ENCODE results near the gene SFT2D2.
A peak's percentile ranks its signal among the peaks of the same experiment; 100 is the strongest.
"Not testable (repeated sequence)": the region's sequence is repeated elsewhere in the genome, so short reads cannot be mapped to it uniquely, and the experiment has no call there.

SFT2D2 gene
- 129 to 166 (median 144) reads per million in 3 donors for total RNA-seq

DNA sequence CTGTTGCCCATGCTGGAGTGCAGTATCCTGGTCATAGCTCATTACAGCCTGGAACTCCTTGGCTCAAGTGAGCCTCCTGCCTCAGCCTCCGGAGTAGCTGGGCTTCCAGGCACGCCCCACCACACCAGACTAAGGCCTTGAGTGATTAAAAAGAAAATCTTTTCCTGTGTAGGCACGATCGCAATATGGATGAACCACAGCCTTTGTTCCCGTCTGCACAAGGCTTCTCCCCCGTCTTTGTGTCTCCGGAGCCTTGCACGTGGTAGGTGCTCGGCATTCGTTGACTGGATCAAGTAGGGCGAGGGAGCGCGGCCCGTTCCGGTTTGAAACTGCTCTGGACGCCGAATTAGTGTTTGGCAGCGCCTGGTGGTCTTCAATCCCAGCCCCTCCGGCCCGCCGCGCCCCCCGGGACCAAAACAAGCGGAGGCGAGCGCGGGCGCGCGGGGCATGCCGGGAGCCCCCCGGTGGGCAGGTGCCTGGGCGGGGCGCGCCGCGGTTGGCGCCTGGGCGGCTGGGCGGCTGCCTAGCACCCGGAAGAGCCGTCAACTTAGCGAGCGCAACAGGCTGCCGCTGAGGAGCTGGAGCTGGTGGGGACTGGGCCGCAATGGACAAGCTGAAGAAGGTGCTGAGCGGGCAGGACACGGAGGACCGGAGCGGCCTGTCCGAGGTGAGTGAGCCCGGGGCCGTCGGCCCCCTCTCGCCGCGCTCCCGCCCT, at the start of gene SFT2D2:
Gene SFT2D2 (plus strand): TSS at position 529 of the 715 bp plus-strand sequence. CDS start 76 bp downstream, at position 605.
- Histone ChIP-seq H3K9me3 (ENCODE audit: control insufficient read depth, low read length) (no peaks in the 10 kb centered on the region), H3K4me3 (ENCODE audit: insufficient read depth, low read depth, low read length, poor library complexity, severe bottlenecking) (peak within 1 kb of the TSS; percentile 94), H3K4me1 (ENCODE audit: control insufficient read depth, insufficient read depth, low read length, poor library complexity, severe bottlenecking) (peaks cover 5% of the 10 kb centered on the region), H3K27me3 (replicated peaks; ENCODE audit: control insufficient read depth, insufficient read depth, low read length, poor library complexity, severe bottlenecking) (no peaks in the 10 kb centered on the region), H3K36me3 (ENCODE audit: control insufficient read depth, insufficient read depth, low read length) (no peaks in the 10 kb centered on the region), H3K27ac (ENCODE audit: insufficient read depth, low read length, poor library complexity, severe bottlenecking) (peak within 1 kb of the TSS; percentile 81)
- DNase-seq: peak; percentile 55 to 66 (median 64)

DNA sequence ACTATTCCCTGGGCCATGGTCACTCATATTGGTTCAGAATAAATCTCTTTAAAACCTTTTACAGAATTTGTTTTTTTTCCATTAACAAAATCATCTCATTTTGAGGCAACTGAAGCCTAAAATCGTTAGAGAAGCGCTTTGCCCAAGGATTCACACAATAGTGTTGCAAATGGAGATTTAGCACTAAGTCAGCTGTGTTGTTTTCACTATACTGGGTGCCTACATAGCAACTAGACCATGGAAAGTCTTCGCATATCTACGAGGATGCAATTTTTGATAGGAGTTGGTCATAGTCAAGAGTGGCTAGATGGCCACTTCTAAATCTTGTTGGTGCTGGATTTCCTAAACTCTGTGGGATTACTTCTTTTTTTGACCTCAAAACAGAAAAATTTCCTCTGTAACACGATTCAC, 47.6 kb upstream of the SFT2D2 start:
- no peaks in the 10 kb centered on the region for H3K36me3 ChIP-seq (ENCODE audit: control insufficient read depth, insufficient read depth, low read length)
- no peaks in the 10 kb centered on the region for H3K27me3 ChIP-seq (replicated peaks; ENCODE audit: control insufficient read depth, insufficient read depth, low read length, poor library complexity, severe bottlenecking)
- peak overlapping the region; percentile 90 for H3K4me3 ChIP-seq (ENCODE audit: insufficient read depth, low read depth, low read length, poor library complexity, severe bottlenecking)
- no peaks in the 10 kb centered on the region for H3K9me3 ChIP-seq (ENCODE audit: control insufficient read depth, low read length)
- no peak for DNase-seq
- H3K27ac ChIP-seq (ENCODE audit: insufficient read depth, low read length, poor library complexity, severe bottlenecking): peak overlapping the region; percentile 96
- H3K4me1 ChIP-seq (ENCODE audit: control insufficient read depth, insufficient read depth, low read length, poor library complexity, severe bottlenecking): peaks cover 10% of the 10 kb centered on the region

DNA sequence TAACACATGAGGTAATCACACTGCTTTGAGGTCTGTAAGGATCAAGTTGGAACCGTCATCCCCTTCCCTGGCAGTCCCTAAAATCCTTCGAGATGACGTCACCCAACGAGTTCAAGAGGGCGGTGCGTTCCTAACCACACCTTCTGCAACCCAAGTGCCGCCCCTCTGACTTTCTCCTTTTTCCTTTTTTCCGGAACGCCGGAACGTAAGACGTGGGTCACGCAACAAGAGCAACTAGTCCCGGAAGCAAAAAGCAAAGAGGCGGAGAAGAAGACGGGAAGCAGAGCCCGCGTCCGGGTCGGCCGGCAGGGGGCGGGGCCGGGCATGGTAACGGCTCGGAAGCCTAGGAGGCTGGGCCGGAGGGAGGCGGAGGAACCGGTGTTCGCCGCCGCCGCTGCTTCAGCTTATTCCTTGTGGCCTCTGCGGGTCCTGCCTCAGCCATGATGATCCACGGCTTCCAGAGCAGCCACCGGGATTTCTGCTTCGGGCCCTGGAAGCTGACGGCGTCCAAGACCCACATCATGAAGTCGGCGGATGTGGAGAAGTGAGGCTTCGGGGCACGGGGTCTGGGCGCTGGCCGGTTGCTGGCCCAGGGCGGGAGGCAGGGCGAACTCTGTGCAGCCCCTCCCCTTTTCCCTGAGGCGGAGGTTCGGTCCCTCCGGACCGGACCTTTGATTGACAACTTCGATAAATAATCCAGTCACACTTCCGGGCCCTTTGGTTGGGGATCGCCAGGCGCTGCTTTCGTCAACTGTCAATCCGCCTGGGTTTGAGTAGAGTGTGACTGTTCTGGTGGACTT, 47.0 kb upstream of the SFT2D2 start, which contains the start of gene TIPRL:
Gene TIPRL (plus strand): TSS at position 325 of the 800 bp plus-strand sequence. CDS start 116 bp downstream, at position 441.
- Histone ChIP-seq H3K9me3 (ENCODE audit: control insufficient read depth, low read length) (no peaks in the 10 kb centered on the region), H3K27ac (ENCODE audit: insufficient read depth, low read length, poor library complexity, severe bottlenecking) (peak within 1 kb of the TSS; percentile 96), H3K36me3 (ENCODE audit: control insufficient read depth, insufficient read depth, low read length) (peaks cover 1% of the 10 kb centered on the region), H3K4me1 (ENCODE audit: control insufficient read depth, insufficient read depth, low read length, poor library complexity, severe bottlenecking) (peaks cover 10% of the 10 kb centered on the region), H3K4me3 (ENCODE audit: insufficient read depth, low read depth, low read length, poor library complexity, severe bottlenecking) (peak within 1 kb of the TSS; percentile 90), H3K27me3 (replicated peaks; ENCODE audit: control insufficient read depth, insufficient read depth, low read length, poor library complexity, severe bottlenecking) (no peaks in the 10 kb centered on the region)
- peak; percentile 83 to 89 (median 88) for DNase-seq

DNA sequence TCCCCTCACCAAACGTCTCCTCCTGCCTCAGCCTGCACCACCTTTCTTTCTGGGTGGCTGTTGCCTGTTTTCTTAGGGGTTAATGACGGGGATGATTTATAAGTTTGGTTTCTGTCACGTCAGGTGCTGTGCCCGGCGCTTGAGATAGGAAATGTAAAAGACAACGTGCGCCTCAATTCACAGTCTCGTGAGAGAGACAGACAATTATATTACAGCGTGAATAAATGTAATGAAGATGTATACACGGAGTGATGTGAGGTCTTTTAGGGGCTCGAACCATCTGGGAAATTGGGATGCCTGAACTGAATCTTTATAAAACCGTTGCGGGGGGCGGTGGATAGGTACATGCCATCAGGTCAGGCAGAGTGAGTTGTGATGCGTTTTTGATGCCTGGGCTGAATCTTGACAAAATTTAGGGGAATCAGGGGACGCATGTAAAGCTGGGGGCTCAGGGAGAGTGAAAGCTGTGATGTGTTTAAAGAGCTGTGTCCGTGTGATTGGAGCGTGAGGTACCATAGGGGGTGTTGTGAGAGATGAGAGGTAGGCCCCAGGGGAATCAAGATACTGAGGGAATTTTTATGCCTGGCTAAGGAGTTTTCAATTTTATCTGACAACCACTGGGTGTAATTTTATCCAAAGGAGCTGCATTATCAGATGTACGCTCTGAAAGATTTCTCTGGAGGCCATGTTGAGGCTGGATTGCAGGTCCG, 46.2 kb upstream of the SFT2D2 start:
- Histone ChIP-seq H3K4me3 (ENCODE audit: insufficient read depth, low read depth, low read length, poor library complexity, severe bottlenecking) (peak overlapping the region; percentile 90), H3K27ac (ENCODE audit: insufficient read depth, low read length, poor library complexity, severe bottlenecking) (peak overlapping the region; percentile 96), H3K4me1 (ENCODE audit: control insufficient read depth, insufficient read depth, low read length, poor library complexity, severe bottlenecking) (peaks cover 10% of the 10 kb centered on the region), H3K36me3 (ENCODE audit: control insufficient read depth, insufficient read depth, low read length) (peaks cover 3% of the 10 kb centered on the region), H3K27me3 (replicated peaks; ENCODE audit: control insufficient read depth, insufficient read depth, low read length, poor library complexity, severe bottlenecking) (no peaks in the 10 kb centered on the region), H3K9me3 (ENCODE audit: control insufficient read depth, low read length) (no peaks in the 10 kb centered on the region)
- no peak for DNase-seq

DNA sequence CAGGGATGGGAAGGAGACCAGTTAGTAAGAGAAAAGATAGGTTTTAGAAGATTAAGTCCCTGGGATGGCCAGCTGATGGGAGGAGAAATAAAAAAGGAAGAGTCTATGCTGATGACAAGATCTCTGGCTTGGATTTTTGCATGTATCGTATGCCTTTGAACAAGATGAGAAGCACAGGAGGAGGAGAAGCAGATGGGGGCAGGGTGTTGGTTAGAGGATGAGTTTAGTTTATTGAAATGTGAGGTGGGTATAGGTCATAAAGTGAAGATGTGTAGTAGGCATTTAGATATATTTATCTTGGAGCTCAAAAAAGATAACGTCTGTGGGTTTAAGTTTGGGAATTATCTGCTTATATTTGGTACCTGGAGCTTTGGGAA, 45.7 kb upstream of the SFT2D2 start:
- Histone ChIP-seq H3K4me3 (ENCODE audit: insufficient read depth, low read depth, low read length, poor library complexity, severe bottlenecking) (peak overlapping the region; percentile 90), H3K4me1 (ENCODE audit: control insufficient read depth, insufficient read depth, low read length, poor library complexity, severe bottlenecking) (peaks cover 10% of the 10 kb centered on the region), H3K27me3 (replicated peaks; ENCODE audit: control insufficient read depth, insufficient read depth, low read length, poor library complexity, severe bottlenecking) (no peaks in the 10 kb centered on the region), H3K27ac (ENCODE audit: insufficient read depth, low read length, poor library complexity, severe bottlenecking) (peak overlapping the region; percentile 96), H3K36me3 (ENCODE audit: control insufficient read depth, insufficient read depth, low read length) (peaks cover 3% of the 10 kb centered on the region), H3K9me3 (ENCODE audit: control insufficient read depth, low read length) (no peaks in the 10 kb centered on the region)
- DNase-seq: no peak

DNA sequence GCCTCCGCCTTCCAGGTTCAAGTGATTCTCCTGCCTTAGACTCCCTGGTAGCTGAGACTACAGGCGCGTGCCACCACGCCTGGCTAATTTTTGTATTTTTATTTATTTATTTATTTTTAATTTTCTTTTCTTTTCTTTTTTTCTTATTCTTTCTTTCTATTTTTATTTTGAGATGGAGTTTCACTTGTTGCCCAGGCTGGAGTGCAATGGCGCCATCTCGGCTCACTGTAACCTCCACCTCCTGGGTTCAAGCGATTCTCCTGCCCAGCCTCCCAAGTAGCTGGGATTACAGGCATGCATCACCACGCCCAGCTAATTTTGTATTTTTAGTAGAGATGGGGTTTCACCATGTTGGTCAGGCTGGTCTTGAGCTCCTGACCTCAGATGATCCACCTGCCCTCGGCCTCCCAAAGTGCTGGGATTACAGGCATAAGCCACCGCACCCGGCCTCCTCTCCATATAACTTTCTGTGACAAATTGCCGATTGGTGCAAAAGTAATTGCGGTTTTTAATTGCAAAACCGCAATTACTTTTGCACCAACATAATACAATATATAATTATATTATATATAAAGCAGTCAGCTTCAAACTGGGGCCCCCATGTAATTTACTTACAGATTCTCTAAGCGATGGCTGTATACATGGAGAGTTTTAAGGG, 44.6 kb upstream of the SFT2D2 start:
- not testable (repeated sequence) for H3K4me3 ChIP-seq (ENCODE audit: insufficient read depth, low read depth, low read length, poor library complexity, severe bottlenecking); H3K27ac ChIP-seq (ENCODE audit: insufficient read depth, low read length, poor library complexity, severe bottlenecking); H3K36me3 ChIP-seq (ENCODE audit: control insufficient read depth, insufficient read depth, low read length); DNase-seq; H3K27me3 ChIP-seq (replicated peaks; ENCODE audit: control insufficient read depth, insufficient read depth, low read length, poor library complexity, severe bottlenecking); H3K9me3 ChIP-seq (ENCODE audit: control insufficient read depth, low read length)
- peaks cover 10% of the 10 kb centered on the region for H3K4me1 ChIP-seq (ENCODE audit: control insufficient read depth, insufficient read depth, low read length, poor library complexity, severe bottlenecking)

DNA sequence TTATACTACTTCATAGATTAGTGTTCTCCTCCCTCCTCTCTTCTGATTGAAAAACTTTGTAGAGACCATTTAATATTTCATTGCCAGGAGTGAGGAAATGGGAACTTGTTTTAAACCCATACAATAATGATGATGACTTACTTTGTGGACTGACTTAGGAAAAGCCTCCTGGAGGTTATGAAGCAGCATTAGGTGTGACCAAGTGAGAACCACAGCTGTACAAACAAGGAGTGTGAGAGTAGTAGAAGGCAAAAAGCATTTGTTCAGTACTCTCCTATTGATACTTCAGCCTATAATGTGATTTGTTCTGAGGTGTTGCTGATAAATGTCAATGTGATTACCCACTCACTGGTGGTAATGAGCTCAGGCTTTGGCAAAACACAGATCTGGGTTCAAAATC, 38.6 kb upstream of the SFT2D2 start:
- H3K4me1 ChIP-seq (ENCODE audit: control insufficient read depth, insufficient read depth, low read length, poor library complexity, severe bottlenecking): no peaks in the 10 kb centered on the region
- no peak for DNase-seq

DNA sequence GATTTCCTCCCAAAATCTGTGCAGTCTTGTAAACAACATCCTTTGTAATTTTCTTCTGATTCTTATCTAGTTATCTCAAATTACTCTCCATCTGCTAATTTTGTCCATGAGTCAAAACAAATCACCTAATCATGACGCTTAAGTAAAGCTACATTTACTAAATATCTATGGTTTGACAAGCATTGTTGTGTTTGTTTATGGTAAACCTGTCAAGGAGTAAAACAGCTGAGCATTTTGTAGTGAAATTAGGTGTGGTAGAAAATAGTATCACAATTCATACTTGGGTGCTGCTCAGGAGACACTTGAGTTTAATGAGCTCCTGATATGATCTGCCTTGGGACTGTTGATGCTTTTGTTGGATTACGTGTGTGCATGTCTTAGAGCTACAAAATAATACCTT, 35.4 kb upstream of the SFT2D2 start:
- Histone ChIP-seq H3K9me3 (ENCODE audit: control insufficient read depth, low read length) (no peaks in the 10 kb centered on the region), H3K36me3 (ENCODE audit: control insufficient read depth, insufficient read depth, low read length) (peaks cover 22% of the 10 kb centered on the region), H3K4me1 (ENCODE audit: control insufficient read depth, insufficient read depth, low read length, poor library complexity, severe bottlenecking) (no peaks in the 10 kb centered on the region), H3K27ac (ENCODE audit: insufficient read depth, low read length, poor library complexity, severe bottlenecking) (no peak overlapping the region), H3K27me3 (replicated peaks; ENCODE audit: control insufficient read depth, insufficient read depth, low read length, poor library complexity, severe bottlenecking) (no peaks in the 10 kb centered on the region), H3K4me3 (ENCODE audit: insufficient read depth, low read depth, low read length, poor library complexity, severe bottlenecking) (no peak overlapping the region)
- no peak for DNase-seq

More for the DNA sequence above, 38.6 kb upstream of the SFT2D2 start:
- Histone ChIP-seq H3K4me3 (ENCODE audit: insufficient read depth, low read depth, low read length, poor library complexity, severe bottlenecking) (no peak overlapping the region), H3K27ac (ENCODE audit: insufficient read depth, low read length, poor library complexity, severe bottlenecking) (no peak overlapping the region), H3K27me3 (replicated peaks; ENCODE audit: control insufficient read depth, insufficient read depth, low read length, poor library complexity, severe bottlenecking) (no peaks in the 10 kb centered on the region), H3K36me3 (ENCODE audit: control insufficient read depth, insufficient read depth, low read length) (peaks cover 19% of the 10 kb centered on the region), H3K9me3 (ENCODE audit: control insufficient read depth, low read length) (no peaks in the 10 kb centered on the region)

DNA sequence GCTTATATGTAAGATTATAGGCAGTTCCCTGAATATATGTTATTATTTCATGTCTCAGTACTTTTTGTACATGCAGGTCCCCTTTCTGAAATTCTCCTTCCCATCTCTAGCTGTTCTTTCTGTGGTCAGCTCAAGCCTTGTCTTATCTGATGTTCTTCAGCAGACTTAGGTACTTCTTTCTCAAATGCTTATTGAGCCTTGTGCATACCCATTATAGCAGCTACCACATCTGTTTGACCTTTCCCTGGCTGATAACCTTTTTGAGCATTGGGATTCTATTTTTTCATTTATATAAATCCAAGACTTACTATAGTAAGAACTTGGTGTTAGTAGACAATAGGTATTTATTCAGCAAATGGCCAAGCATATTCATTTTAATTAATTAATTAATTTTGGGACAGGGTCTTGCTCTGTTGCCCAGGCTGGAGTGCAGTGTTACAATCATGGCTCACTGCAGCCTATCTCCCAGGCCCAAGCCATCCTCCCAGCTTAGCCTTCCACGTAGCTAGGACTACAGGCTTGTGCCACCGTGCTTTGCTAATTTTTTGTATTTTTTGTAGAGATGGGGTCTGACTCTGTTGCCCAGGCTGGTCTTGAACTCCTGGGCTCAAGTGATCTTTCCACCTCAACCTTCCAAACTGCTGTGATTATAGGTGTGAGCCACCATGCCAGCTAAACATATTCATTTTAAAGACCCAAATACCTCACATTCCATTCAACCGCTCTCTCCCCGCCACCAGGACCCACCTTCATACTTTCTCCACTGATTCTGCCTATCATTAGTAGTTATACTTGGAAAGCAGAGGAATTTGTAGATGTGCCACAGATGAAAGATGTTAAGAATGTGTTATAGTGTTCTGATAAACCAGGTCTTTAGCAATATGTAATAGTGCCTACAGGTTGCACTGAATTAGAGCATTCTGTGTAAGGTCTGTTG, 30.3 kb upstream of the SFT2D2 start:
- no peaks in the 10 kb centered on the region for H3K9me3 ChIP-seq (ENCODE audit: control insufficient read depth, low read length)
- H3K36me3 ChIP-seq (ENCODE audit: control insufficient read depth, insufficient read depth, low read length): peaks cover 35% of the 10 kb centered on the region
- H3K4me3 ChIP-seq (ENCODE audit: insufficient read depth, low read depth, low read length, poor library complexity, severe bottlenecking): no peak overlapping the region
- no peaks in the 10 kb centered on the region for H3K4me1 ChIP-seq (ENCODE audit: control insufficient read depth, insufficient read depth, low read length, poor library complexity, severe bottlenecking)
- no peak for DNase-seq
- H3K27me3 ChIP-seq (replicated peaks; ENCODE audit: control insufficient read depth, insufficient read depth, low read length, poor library complexity, severe bottlenecking): no peaks in the 10 kb centered on the region
- no peak overlapping the region for H3K27ac ChIP-seq (ENCODE audit: insufficient read depth, low read length, poor library complexity, severe bottlenecking)

Measured in effector memory CD4-positive, alpha-beta T cell (primary cell).